Panc1 (cell line): Measurements from ENCODE around the gene FAM227B.

Experiments
- CTCF ChIP-seq: fragments of 450-650 bp; IDR thresholded peaks from 2 replicates; pipeline ENCODE4 v1.5.1; 2017; ENCODE audit warnings: mild to moderate bottlenecking
- POLR2AphosphoS5 ChIP-seq: IDR thresholded peaks from 2 replicates; pipeline ENCODE4 v1.6.1; 2012; ENCODE audit warnings: mild to moderate bottlenecking, low read depth, low read length, moderate library complexity
- SIN3A ChIP-seq: IDR thresholded peaks from 2 replicates; pipeline ENCODE4 v1.6.1; 2012; ENCODE audit warnings: low read depth, mild to moderate bottlenecking, low read length, moderate library complexity, borderline replicate concordance; ENCODE audit not compliant: insufficient read depth

- TF ChIP-seq CTCF (no peak), POLR2AphosphoS5 (no peak), SIN3A (no peak)
Measured at GRCh38 chr15:49428409-49429095, 192.1 kb downstream of the FAM227B start.
